ENCODE data around the gene FANCB. TPM values are rescaled to one million over a fixed set of nuclear protein-coding genes. Genes with fewer than 3 reads are reported as not detected.

FANCB gene
- total and polyA plus RNA-seq, 9 of the 15 experiments (the other 6 are each of a cell fraction or from before 2014, with no cell fraction given): 6.5 to 21.3 (median 14.6) TPM

GRCh38 chrX:14825851-14826250 is 47.0 kb downstream of the FANCB start:
- H3K9ac ChIP-seq (ENCODE audit: insufficient read depth in 1 of 2, low read depth in 2 of 2, low read length in 2 of 2): no peak overlapping the region
- intact Hi-C loops (cut with micrococcal nuclease): no loop called here
- no peaks in the 10 kb centered on the region for H3K27me3 ChIP-seq (ENCODE audit: control insufficient read depth in 2 of 2, insufficient read depth in 2 of 2, low read length in 2 of 2)
- POLR2A ChIA-PET: no interaction called here
- H3K79me2 ChIP-seq (ENCODE audit: control insufficient read depth, insufficient read depth, low read length): no peaks in the 10 kb centered on the region
- H3K27ac ChIP-seq (ENCODE audit: extremely low read depth, low read depth, low read length): no peak overlapping the region
- TF ChIP-seq, protein P1, sequence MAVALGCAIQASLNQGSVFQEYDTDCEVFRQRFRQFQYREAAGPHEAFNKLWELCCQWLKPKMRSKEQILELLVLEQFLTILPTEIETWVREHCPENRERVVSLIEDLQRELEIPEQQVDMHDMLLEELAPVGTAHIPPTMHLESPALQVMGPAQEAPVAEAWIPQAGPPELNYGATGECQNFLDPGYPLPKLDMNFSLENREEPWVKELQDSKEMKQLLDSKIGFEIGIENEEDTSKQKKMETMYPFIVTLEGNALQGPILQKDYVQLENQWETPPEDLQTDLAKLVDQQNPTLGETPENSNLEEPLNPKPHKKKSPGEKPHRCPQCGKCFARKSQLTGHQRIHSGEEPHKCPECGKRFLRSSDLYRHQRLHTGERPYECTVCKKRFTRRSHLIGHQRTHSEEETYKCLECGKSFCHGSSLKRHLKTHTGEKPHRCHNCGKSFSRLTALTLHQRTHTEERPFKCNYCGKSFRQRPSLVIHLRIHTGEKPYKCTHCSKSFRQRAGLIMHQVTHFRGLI (CRISPR knock-in tag; IDR thresholded peaks at IDR 0.05): no peak
- TF ChIP-seq ADNP (tag; IDR thresholded peaks at IDR 0.05) (no peak), ZBTB17 (CRISPR knock-in tag; IDR thresholded peaks at IDR 0.05) (no peak), UBTF (IDR thresholded peaks at IDR 0.05; ENCODE audit: borderline replicate concordance in 1 of 2, low read depth in 2 of 2, low read length in 2 of 2) (no peak), BACH1 (tag; IDR thresholded peaks at IDR 0.05) (no peak), MEF2D (tag; conservative IDR thresholded peaks at IDR 0.05; ENCODE audit: low read depth) (no peak), ZNF239 (CRISPR knock-in tag; IDR thresholded peaks at IDR 0.05) (no peak)
- no TSS peak for BruUV-seq (replicated peaks)
- in situ Hi-C loops (cut with MboI): no loop called here
- no peaks in the 10 kb centered on the region for H3K9me1 ChIP-seq (ENCODE audit: control insufficient read depth, insufficient read depth, low read length)
- ATAC-seq (no peak), DNase-seq (ENCODE audit: extremely low read depth in 1 of 4, low spot score in 3 of 4) (no peak), FAIRE-seq (no peak)
- H3K4me1 ChIP-seq (replicated peaks in 1 of 2; ENCODE audit: control insufficient read depth in 2 of 2, insufficient read depth in 2 of 2, low read length in 2 of 2): no peaks in the 10 kb centered on the region
- H4K20me1 ChIP-seq (replicated peaks; ENCODE audit: control insufficient read depth, insufficient read depth, low read length): no peaks in the 10 kb centered on the region
- H3K4me3 ChIP-seq: no peak overlapping the region
- no peak overlapping the region for H3K4me2 ChIP-seq (ENCODE audit: insufficient read depth, low read length)
- no peaks in the 10 kb centered on the region for H3K9me3 ChIP-seq (replicated peaks; ENCODE audit: control insufficient read depth, insufficient read depth, low read depth, low read length)
- CTCF ChIA-PET (ENCODE audit: low intra/inter-chr PET ratio): no interaction called here
- no peaks in the 10 kb centered on the region for H3K36me3 ChIP-seq (ENCODE audit: control insufficient read depth, insufficient read depth, low read length)
- no peak overlapping the region for H2AFZ ChIP-seq (ENCODE audit: low read depth, low read length)

Measured in K562 (cell line).